B cell (primary cell): ENCODE results near the gene CPXM1. TPM values are rescaled to one million over a fixed set of nuclear protein-coding genes. Genes with fewer than 3 reads are reported as not detected.

Experiments used
- ATAC-seq: fragments of 200-7000 bp; cut with Tn5 transposase; one replicate; pipeline ENCODE4 v1.10.0; 2021; ENCODE audit warnings: low read depth, mild to moderate bottlenecking, moderate number of reproducible peaks, moderate library complexity
- CTCF ChIA-PET: fragments of 350-600 bp; sonication (Branson Sonifier 250); formaldehyde crosslinking; loops from one replicate; lab custom pipeline; 2021; ENCODE audit warnings: antibody characterized with exemption, inconsistent platforms; lab: Charles Lee
- POLR2A ChIA-PET: fragments of 350-600 bp; sonication (Branson Sonifier 250); formaldehyde crosslinking; loops from one replicate; lab custom pipeline; 2021; ENCODE audit warnings: antibody characterized with exemption; lab: Charles Lee
- DNase-seq: peaks from one replicate; pipeline ENCODE4 v3.0.0; 2013
- H2AFZ ChIP-seq: 2 replicates; pipeline ENCODE4 v1.6.1; 2012; ENCODE audit warnings: mild to moderate bottlenecking, low read depth, low read length; ENCODE audit not compliant: insufficient read depth, poor library complexity, severe bottlenecking
- H3K27ac ChIP-seq, 2 donors: 1 replicate in 1 of 2; 2 replicates in 1 of 2; pipeline ENCODE4 v1.5.1; 2012 to 2013; ENCODE audit warnings: low read length in 2 of 2, mild to moderate bottlenecking in 2 of 2, moderate library complexity in 1 of 2
- H3K27me3 ChIP-seq, 4 experiments: fragments of 200-600 bp in 1 of 4; sonication (generic) in 1 of 4; replicated peaks in 1 of 4; 1 replicate in 2 of 4; 2 replicates in 2 of 4; pipeline versions ENCODE4 v1.6.1 to v1.7.0; 2013 to 2016; ENCODE audit warnings: low read length in 3 of 4, mild to moderate bottlenecking in 2 of 4, mixed read lengths in 1 of 4, moderate library complexity in 1 of 4; ENCODE audit not compliant: insufficient read depth in 4 of 4, control insufficient read depth in 3 of 4; ENCODE audit errors: control extremely low read depth in 1 of 4
- H3K36me3 ChIP-seq, 2 experiments: replicated peaks in 1 of 2; 1 replicate in 1 of 2; 2 replicates in 1 of 2; pipeline versions ENCODE4 v1.6.1 to v1.7.1; 2013; ENCODE audit warnings: low read length in 1 of 2; ENCODE audit not compliant: insufficient read depth in 2 of 2, control insufficient read depth in 1 of 2; ENCODE audit errors: control extremely low read depth in 1 of 2, extremely low read depth in 1 of 2
- H3K4me1 ChIP-seq, 2 donors: fragments of 200-600 bp in 1 of 2; sonication (generic) in 1 of 2; 1 replicate in 1 of 2; 2 replicates in 1 of 2; pipeline versions ENCODE4 v1.5.1 to v1.6.1; 2013 to 2017; ENCODE audit warnings: low read length in 2 of 2; ENCODE audit not compliant: control insufficient read depth in 2 of 2, insufficient read depth in 2 of 2
- H3K4me2 ChIP-seq: replicated peaks from 2 replicates; pipeline ENCODE3; 2012; ENCODE audit warnings: mild to moderate bottlenecking, low read depth, low read length; ENCODE audit not compliant: poor library complexity, severe bottlenecking
- H3K4me3 ChIP-seq, 5 experiments: fragments of 200-600 bp in 1 of 5; sonication (generic) in 1 of 5; 1 replicate in 3 of 5; 2 replicates in 2 of 5; pipeline versions ENCODE4 v1.5.1 to v1.7.0; 2011 to 2016; ENCODE audit warnings: low read length in 4 of 5, mild to moderate bottlenecking in 4 of 5, low read depth in 2 of 5, control low read depth in 1 of 5, moderate library complexity in 1 of 5; ENCODE audit not compliant: insufficient read depth in 1 of 5; ENCODE audit errors: control extremely low read depth in 1 of 5, extremely low read depth in 1 of 5
- H3K79me2 ChIP-seq: fragments of 200-600 bp; sonication (generic); one replicate; pipeline ENCODE4 v1.6.0; 2016; ENCODE audit warnings: low read length; ENCODE audit not compliant: control insufficient read depth, insufficient read depth
- H3K9ac ChIP-seq: fragments of 200-600 bp; sonication (generic); 2 replicates; pipeline ENCODE4 v1.6.1; 2017; ENCODE audit warnings: mild to moderate bottlenecking, low read length, moderate library complexity
- H3K9me3 ChIP-seq, 3 donors: one replicate each; pipeline versions ENCODE4 v1.6.1 to v1.7.1; 2013; ENCODE audit warnings: low read length in 2 of 3; ENCODE audit not compliant: control insufficient read depth in 2 of 3, insufficient read depth in 1 of 3; ENCODE audit errors: control extremely low read depth in 1 of 3
- H4K20me1 ChIP-seq: 2 replicates; pipeline ENCODE4 v1.6.0; 2012; ENCODE audit warnings: mild to moderate bottlenecking, low read length; ENCODE audit not compliant: insufficient read depth, control insufficient read depth, poor library complexity, severe bottlenecking
- H3K27ac Mint-ChIP-seq: one replicate; pipeline ENCODE4 v1.8.0; 2021; ENCODE audit warnings: mixed read lengths
- H3K27me3 Mint-ChIP-seq: one replicate; pipeline ENCODE4 v1.8.0; 2021; ENCODE audit warnings: mixed read lengths
- H3K4me1 Mint-ChIP-seq: one replicate; pipeline ENCODE4 v1.8.0; 2021; ENCODE audit warnings: mixed read lengths
- H3K4me3 Mint-ChIP-seq: one replicate; pipeline ENCODE4 v1.8.0; 2021; ENCODE audit warnings: mixed read lengths
- H3K9me3 Mint-ChIP-seq: one replicate; pipeline ENCODE4 v1.8.0; 2022; ENCODE audit warnings: mixed read lengths; ENCODE audit not compliant: insufficient read depth
- EZH2 ChIP-seq: IDR thresholded peaks from 2 replicates; pipeline ENCODE4 v1.6.1; 2012; ENCODE audit warnings: borderline replicate concordance, low read depth, mild to moderate bottlenecking, moderate library complexity, low read length; ENCODE audit not compliant: insufficient read depth, poor library complexity, severe bottlenecking
- WGBS: methylation state at CpG from one replicate; pipeline ENCODE4 v1.1.5; 2013; ENCODE audit warnings: missing lambda C conversion rate; ENCODE audit not compliant: insufficient coverage; 5-methylcytosine and 5-hydroxymethylcytosine counted together
- intact Hi-C: fragments of 100-400 bp; cut with micrococcal nuclease; formaldehyde crosslinking; loops from one replicate; pipeline ENCODE4 v1.10.0; 2022
- polyA plus RNA-seq: library from polyadenylated mRNA; depleted of rRNA; stranded (reverse); fragments of >200 nt; gene quantifications from 2 replicates; pipeline ENCODE4 v1.2.3, GENCODE V29; 2012
- total RNA-seq, 2 donors: library from RNA; stranded (reverse); fragments of 120-200 nt in 1 of 2; gene quantifications; 1 replicate in 1 of 2; 2 replicates in 1 of 2; pipeline versions ENCODE4 v1.2.3 to v1.2.4, GENCODE V29; 2013 to 2022
- TF ChIP-seq, protein P1 (sequence below): fragments of 200-600 bp; IDR thresholded peaks from one replicate; pipeline ENCODE4 v1.8.0; 2022; ENCODE audit warnings: antibody characterized with exemption, mild to moderate bottlenecking

Gene CPXM1
- total and polyA plus RNA-seq, 2 donors (not counting 1 experiment from before 2014, with no cell fraction given): 0.21 to 1.9 TPM

DNA sequence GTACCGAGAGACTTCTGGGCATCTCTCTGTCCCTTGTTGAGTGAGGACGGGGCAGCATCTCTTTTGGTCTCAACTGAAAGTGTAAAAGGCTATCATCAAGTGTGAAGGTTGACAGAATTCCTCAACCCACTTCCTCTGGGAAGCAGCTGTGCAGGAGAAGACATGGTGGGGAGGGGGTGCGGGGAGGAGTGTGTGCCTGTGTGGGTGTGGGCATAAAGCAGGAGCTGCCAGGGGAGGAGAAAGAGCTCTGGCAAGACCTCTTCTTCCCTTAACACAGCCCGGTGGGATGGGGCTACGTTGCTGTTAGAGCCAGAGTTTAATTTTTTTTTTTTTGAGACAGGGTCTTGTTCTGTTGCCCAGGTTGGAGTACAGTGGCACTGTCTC lies 31.8 kb downstream of the CPXM1 start:
- no peaks in the 10 kb centered on the region for H3K9me3 Mint-ChIP-seq
- intact Hi-C loops: no loop called here
- no peak for ATAC-seq
- TF ChIP-seq, protein P1, sequence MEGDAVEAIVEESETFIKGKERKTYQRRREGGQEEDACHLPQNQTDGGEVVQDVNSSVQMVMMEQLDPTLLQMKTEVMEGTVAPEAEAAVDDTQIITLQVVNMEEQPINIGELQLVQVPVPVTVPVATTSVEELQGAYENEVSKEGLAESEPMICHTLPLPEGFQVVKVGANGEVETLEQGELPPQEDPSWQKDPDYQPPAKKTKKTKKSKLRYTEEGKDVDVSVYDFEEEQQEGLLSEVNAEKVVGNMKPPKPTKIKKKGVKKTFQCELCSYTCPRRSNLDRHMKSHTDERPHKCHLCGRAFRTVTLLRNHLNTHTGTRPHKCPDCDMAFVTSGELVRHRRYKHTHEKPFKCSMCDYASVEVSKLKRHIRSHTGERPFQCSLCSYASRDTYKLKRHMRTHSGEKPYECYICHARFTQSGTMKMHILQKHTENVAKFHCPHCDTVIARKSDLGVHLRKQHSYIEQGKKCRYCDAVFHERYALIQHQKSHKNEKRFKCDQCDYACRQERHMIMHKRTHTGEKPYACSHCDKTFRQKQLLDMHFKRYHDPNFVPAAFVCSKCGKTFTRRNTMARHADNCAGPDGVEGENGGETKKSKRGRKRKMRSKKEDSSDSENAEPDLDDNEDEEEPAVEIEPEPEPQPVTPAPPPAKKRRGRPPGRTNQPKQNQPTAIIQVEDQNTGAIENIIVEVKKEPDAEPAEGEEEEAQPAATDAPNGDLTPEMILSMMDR: no peak
- TF ChIP-seq EZH2: no peak
- no peak overlapping the region for H3K4me3 ChIP-seq
- peaks cover 0 to 15% (median 0%) of the 10 kb centered on the region in 4 experiments for H3K27me3 ChIP-seq
- no peaks in the 10 kb centered on the region for H4K20me1 ChIP-seq
- H3K9ac ChIP-seq: no peak overlapping the region
- no peak overlapping the region for H2AFZ ChIP-seq
- H3K79me2 ChIP-seq: no peaks in the 10 kb centered on the region
- no peak overlapping the region for H3K27ac Mint-ChIP-seq
- no peak overlapping the region for H3K4me3 Mint-ChIP-seq
- no peak overlapping the region for H3K27ac ChIP-seq
- H3K27me3 Mint-ChIP-seq: peaks cover 39% of the 10 kb centered on the region
- H3K36me3 ChIP-seq: no peaks in the 10 kb centered on the region
- no peaks in the 10 kb centered on the region for H3K4me1 Mint-ChIP-seq
- no peak overlapping the region for H3K4me2 ChIP-seq
- no peak for DNase-seq
- WGBS: 78% methylated on average over 4 of the region's 5 CpGs
- no peaks in the 10 kb centered on the region for H3K9me3 ChIP-seq
- POLR2A ChIA-PET: no interaction called here
- CTCF ChIA-PET: no interaction called here
- no peaks in the 10 kb centered on the region for H3K4me1 ChIP-seq

DNA sequence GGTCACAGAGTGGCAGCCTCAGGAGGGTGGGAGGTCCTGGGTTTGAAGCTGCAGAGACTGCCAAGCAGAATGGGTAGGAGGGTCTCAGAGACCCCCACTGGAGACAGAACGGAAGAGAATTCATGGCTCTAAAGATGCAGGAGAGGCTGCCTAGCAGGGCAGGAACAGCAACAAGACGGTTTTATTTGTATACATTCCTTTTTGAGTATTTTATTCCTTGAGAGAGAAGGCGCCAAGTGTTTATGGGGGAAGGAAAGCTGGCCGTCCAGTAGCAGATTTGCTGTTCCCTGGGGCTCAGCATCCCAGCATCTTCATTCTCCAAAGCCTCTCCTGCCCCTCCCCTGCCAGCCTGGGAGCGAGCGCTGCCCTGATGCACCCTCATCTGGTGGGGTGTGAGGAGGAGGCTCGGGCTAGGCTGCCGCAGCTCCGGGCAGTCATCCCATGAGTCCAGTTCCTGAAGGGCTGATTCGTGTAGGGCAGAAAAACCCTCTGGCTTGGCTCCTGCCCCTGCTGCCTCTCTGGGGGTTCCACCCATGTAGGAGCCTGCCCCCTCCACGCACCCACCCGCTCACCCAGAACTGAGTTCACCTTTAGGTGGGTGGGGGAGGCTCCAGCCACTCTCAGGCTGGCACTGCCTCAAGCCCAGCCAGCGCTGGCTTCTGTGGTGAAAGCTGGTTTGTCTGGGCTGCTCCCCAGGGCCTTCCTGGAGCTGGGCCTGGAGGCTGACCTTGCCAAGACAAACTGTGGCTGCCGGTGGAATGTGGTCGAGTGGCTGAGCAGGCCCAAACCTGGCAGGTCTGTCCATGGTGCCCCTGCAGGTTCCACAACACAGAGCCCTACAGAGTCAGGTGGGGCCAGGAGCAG lies 32.4 kb downstream of the CPXM1 start:
- 89% methylated on average over 8 of the region's 15 CpGs for WGBS
- Histone ChIP-seq H2AFZ (no peak overlapping the region), H3K27me3 (peaks cover 0 to 15% (median 0%) of the 10 kb centered on the region in 4 experiments), H4K20me1 (no peaks in the 10 kb centered on the region), H3K9me3 (no peaks in the 10 kb centered on the region), H3K4me1 (no peaks in the 10 kb centered on the region), H3K27ac (no peak overlapping the region), H3K4me2 (no peak overlapping the region), H3K79me2 (no peaks in the 10 kb centered on the region), H3K9ac (no peak overlapping the region), H3K4me3 (no peak overlapping the region), H3K36me3 (no peaks in the 10 kb centered on the region)
- H3K4me3 Mint-ChIP-seq: no peak overlapping the region
- H3K9me3 Mint-ChIP-seq: no peaks in the 10 kb centered on the region
- no peak for TF ChIP-seq EZH2
- TF ChIP-seq, protein P1: no peak
- intact Hi-C loops: no loop called here
- no peaks in the 10 kb centered on the region for H3K4me1 Mint-ChIP-seq
- ChIA-PET CTCF (no interaction called here), POLR2A (no interaction called here)
- H3K27ac Mint-ChIP-seq: no peak overlapping the region
- DNase-seq: no peak
- peaks cover 38% of the 10 kb centered on the region for H3K27me3 Mint-ChIP-seq
- ATAC-seq: no peak
